Bone marrow (tissue), 2 donors: ENCODE measurements around the gene AMH.

Experiments used
- DNase-seq, 2 donors: peaks; one replicate each; lab custom pipeline; 2025; lab: John Stamatoyannopoulos, UW

AMH gene

GRCh38 chr19:2221250-2221831 lies 27.8 kb upstream of the AMH start:
- no peak for DNase-seq

- DNase-seq, result no peak
Observed at GRCh38 chr19:2221918-2222317, 27.2 kb upstream of the AMH start.

GRCh38 chr19:2223391-2223790 lies 25.7 kb upstream of the AMH start:
- no peak for DNase-seq

- no peak for DNase-seq
Observed at GRCh38 chr19:2223959-2224358, 25.2 kb upstream of the AMH start.

- no peak for DNase-seq
Observed at GRCh38 chr19:2224754-2225349, 24.3 kb upstream of the AMH start.

GRCh38 chr19:2225415-2226050 lies 23.6 kb upstream of the AMH start:
- DNase-seq, result no peak

- no peak for DNase-seq
Observed at GRCh38 chr19:2226051-2226839, 22.9 kb upstream of the AMH start.

- no peak for DNase-seq
Observed at GRCh38 chr19:2226840-2227360, 22.2 kb upstream of the AMH start.

- DNase-seq, result no peak
Observed at GRCh38 chr19:2227415-2228156, 21.5 kb upstream of the AMH start.

GRCh38 chr19:2228157-2229030 lies 20.7 kb upstream of the AMH start:
- DNase-seq, result no peak

- DNase-seq, result no peak
Observed at GRCh38 chr19:2229103-2230032, 19.8 kb upstream of the AMH start.

- DNase-seq, result no peak
Observed at GRCh38 chr19:2230033-2230531, 19.0 kb upstream of the AMH start.

GRCh38 chr19:2230807-2231533 lies 18.2 kb upstream of the AMH start:
- no peak for DNase-seq

GRCh38 chr19:2231621-2232221 lies 17.4 kb upstream of the AMH start:
- DNase-seq, result no peak

- DNase-seq, result no peak
Observed at GRCh38 chr19:2232286-2233151, 16.6 kb upstream of the AMH start.

GRCh38 chr19:2233601-2234280 lies 15.4 kb upstream of the AMH start:
- no peak for DNase-seq

- no peak for DNase-seq
Observed at GRCh38 chr19:2234996-2235380, 14.1 kb upstream of the AMH start.
